ENCODE measurements around the gene GNAL.
"Not testable (repeated sequence)": the region's sequence is repeated elsewhere in the genome, so short reads cannot be mapped to it uniquely, and the experiment has no call there.

The GNAL gene

GRCh38 chr18:11880586-11881304, 191.7 kb downstream of the GNAL start:
- no peak for DNase-seq (ENCODE audit: low spot score)

DNA sequence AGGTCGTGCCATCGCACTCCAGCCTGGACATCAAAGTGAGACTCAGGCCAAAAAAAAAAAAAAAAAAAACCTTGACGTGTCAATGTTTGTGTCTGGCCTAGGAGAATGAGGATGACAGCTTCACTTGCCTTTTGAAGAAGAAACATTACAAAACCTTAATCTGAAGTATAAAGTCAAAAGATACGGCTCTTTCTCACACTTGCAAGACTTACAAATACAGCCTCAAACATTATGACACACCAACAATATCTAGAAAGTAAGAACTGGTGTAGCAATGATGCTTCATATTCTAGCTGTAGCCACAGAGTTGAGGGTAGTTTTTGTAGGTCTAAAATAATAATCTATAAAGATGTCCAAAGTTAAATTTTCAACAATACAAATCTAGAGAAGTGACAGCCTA, 193.6 kb downstream of the GNAL start:
- DNase-seq (ENCODE audit: low spot score), result no peak

GRCh38 chr18:11883153-11883552, 194.1 kb downstream of the GNAL start:
- no peak for DNase-seq (ENCODE audit: low spot score)

DNA sequence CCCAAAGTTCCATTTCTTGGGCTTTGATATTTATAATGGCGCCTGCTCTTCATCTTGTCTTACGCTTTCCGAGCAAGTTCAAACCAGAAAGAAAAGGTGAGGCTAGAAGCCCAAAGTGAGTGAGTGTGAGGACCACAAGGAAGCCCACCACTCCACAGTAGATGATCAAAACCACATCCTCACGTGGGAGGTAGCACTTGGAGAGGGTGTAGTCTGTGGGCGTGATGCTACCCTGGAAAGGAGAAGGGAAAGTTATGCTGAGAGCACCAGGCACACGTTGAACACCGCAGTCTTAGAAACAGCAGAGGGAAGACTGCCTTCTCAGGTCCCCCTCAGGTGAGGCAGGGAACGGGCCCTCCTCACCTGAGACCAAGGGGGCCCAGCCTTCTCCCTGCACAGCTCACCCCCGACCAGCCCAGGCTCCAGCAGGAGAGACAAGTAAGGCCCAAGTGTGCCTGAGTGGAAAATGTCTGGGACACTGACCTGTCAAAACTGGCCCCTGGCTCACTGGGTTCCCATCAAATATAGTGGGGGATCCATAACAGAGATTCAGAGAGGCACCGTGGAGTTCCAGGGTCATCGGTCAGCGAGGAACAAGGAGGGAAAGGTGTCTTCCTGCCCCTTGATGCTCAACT, 195.4 kb downstream of the GNAL start:
- no peak for DNase-seq (ENCODE audit: low spot score)

DNA sequence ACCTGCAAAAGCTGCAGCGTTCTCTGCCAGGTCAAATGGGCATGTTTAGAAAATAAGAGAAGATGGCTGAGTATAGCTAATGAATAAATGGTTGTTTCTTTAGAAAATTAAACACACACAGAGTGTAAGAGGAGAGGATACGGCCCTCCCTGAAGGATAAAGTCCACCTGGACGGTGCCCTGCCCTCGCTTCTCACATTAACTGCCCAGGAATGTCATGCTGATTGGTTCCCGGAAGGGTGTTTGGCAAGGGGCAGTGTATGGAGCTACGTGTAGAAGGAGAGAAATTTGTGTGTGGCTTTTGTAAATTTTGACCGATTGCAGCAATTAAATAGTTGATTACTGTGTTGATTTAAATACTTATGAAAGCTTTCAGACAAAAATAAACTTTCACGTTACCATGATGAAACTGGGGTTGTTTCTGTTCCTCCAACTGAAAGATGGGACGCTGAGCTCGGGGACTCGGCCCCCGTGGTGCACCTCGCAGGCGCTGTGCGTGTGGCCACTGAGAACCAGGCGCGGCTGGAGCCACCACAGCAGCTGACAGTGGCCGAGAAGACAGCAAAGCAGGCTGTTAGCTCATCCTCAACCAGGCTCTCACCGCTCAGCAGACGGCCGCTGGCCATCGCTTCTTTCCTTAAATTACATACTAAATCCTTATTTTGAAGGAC, 196.3 kb downstream of the GNAL start:
- DNase-seq (ENCODE audit: low spot score), result peak; percentile 71

DNA sequence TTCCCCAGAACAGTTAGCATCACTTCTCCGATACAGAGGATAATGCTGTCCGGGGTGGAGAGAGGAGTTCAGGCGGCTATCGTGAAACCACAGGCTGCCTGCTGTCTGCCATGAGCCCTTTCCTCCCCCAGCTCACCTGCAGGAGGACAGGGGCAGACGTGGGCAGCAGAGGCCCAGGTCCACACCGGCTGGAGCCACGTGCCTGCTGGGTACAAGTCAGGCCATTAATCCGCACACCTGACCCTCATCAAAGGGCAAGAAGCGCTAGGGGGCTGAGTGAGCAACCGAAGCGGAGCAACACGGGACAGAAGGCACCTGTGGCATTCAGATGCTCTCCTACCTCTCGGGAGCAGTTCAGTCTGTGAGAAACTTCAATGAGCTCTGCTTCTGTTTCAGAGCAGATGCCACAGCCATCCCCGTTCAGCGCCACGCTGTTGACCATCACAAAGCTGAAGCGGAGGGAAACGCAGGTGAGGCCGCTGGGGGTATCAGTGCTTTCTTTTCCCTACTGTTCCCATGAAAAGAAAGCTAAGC, 197.6 kb downstream of the GNAL start:
- DNase-seq (ENCODE audit: low spot score), result no peak

GRCh38 chr18:11887328-11888128, 198.5 kb downstream of the GNAL start:
- no peak for DNase-seq (ENCODE audit: low spot score)

DNA sequence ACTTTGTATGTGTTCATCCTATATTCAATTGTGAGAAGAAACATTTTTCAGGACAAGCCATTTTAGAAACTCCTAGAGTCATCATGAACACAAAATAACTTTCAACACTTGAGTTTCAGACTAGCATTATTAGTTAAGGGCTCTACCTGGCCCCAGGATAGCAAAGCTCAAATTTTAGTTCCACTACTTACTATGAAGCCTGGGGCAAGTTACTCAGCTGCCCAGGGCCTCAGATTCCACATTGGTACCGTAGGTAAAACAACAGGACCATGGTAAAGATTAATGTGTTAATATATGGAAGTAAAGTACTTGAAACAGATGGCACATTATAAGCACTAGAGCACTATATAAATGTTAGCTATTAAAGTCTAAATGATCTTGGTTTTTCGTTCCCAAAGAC, 199.7 kb downstream of the GNAL start:
- no peak for DNase-seq (ENCODE audit: low spot score)

DNA sequence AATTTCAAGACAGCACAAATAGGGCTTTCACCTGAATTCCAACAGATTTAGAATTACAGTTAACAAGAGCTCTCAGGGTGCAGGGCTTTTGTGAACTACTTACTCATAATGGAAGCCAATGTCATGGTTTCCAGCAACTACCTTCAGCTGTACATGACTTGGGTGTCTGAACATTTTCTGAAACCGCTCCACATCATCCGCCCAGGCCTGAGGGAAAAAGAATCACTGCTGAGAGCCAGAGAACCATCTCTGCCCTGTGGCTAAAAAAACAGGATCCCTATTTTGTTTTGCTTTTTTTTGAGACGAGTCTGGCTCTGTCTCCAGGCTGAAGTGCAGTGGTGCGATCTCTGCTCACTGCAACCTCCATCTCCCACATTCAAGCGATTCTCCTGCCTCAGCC, 200.2 kb downstream of the GNAL start:
- no peak for DNase-seq (ENCODE audit: low spot score)

DNA sequence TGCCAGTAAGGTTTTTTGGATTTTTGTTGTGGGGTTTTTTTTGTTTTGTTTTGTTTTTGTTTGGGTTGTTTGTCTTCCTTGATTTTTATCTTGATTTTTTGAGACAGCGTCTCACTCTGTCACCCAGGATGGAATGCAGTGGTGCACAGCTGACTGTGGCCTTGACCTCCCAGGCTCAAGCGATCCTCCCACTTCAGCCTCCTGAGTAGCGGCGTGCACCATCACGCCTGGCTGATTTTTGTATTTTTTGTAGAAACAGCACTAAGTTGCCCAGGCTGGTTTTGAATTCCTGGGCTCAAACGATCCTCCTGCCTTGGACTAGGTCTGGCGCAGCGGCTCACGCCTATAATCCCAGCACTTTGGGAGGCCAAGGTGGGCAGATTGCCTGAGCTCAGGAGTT, 202.7 kb downstream of the GNAL start:
- DNase-seq (ENCODE audit: low spot score), result no peak

DNA sequence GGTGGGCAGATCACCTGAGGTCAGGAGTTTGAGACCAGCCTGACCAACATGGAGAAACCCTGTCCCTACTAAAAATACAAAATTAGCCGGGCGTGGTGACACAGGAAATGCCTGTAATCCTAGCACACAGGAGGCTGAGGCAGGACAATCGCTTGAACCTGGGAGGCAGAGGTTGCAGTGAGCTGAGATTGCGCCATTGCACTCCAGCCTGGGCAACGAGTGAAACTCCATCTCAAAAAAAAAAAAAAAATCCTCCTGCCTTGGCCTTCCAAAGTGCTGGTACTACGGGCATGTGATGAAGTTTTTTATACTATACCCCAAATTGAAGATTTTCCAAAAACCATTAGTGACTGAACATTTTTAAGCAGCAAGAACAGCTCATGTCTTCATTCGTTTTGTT, 203.4 kb downstream of the GNAL start:
- DNase-seq (ENCODE audit: low spot score), result not testable (repeated sequence)

- no peak for DNase-seq (ENCODE audit: low spot score)
Measured at GRCh38 chr18:11897781-11898180, 208.7 kb downstream of the GNAL start.

- DNase-seq (ENCODE audit: low spot score), result peak; percentile 43
Measured at GRCh38 chr18:11899063-11899462, 210.0 kb downstream of the GNAL start.

DNA sequence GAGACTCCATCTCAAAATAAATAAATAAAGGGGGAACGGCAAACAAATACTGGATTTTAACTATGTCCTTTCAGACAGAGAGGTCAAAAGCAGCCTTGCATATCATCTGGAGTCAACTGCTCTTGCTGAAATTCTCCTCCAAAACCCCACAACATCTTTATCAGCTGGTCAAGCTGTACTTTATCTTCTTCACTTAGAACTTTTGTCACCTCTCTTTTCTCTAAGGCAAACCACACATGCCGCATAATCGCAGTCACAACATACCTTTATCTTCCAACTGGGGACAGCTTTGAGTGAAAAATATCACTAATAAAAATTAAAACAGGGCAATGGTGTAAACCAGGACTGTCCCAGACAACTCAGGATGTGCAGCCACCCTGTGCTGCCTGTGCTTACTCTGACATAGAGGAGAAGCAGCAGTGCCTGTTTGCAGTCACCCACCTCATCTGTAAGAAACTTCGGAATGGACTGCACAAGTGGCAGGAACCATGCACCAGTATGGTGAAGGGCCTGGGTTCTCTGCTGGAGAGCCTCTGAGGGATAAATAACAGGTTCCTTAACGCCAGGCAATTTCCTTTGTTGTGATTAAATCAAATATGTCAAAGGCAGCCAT, 212.9 kb downstream of the GNAL start:
- DNase-seq (ENCODE audit: low spot score), result no peak

GRCh38 chr18:11902522-11903292, 213.6 kb downstream of the GNAL start:
- peak; percentile 43 for DNase-seq (ENCODE audit: low spot score)

GRCh38 chr18:11905613-11906012, 216.5 kb downstream of the GNAL start:
- DNase-seq (ENCODE audit: low spot score), result no peak

- DNase-seq (ENCODE audit: low spot score), result no peak
Measured at GRCh38 chr18:11906176-11906575, 217.1 kb downstream of the GNAL start.

GRCh38 chr18:11906926-11907874, 218.1 kb downstream of the GNAL start:
- DNase-seq (ENCODE audit: low spot score), result no peak

- peak; percentile 92 for DNase-seq (ENCODE audit: low spot score)
Measured at GRCh38 chr18:11908182-11909060, 219.4 kb downstream of the GNAL start, which contains the start of gene MPPE1. Gene MPPE1, minus strand, starts transcription at chr18:11908317. Its CDS starts 11,053 bp downstream, at chr18:11897264.

All from Ammon's horn (tissue), 1 donor.